Omental fat pad (tissue), 4 donors: ENCODE measurements around the gene GNA15. TPM values are rescaled to one million over a fixed set of nuclear protein-coding genes. Genes with fewer than 3 reads are reported as not detected.

Experiments
- ATAC-seq: fragments of 150-250 bp; one replicate; pipeline ENCODE4 v1.9.1; 2016; ENCODE audit warnings: mild to moderate bottlenecking, moderate library complexity; ENCODE audit not compliant: low FRiP score
- DNase-seq: peaks from one replicate; pipeline ENCODE4 v3.0.0-alpha.2; 2019; ENCODE audit warnings: low spot score
- CTCF ChIP-seq, 3 donors: fragments of 450-650 bp; IDR thresholded peaks; one replicate each; pipeline ENCODE4 v1.5.1; 2016 to 2017; ENCODE audit warnings: antibody characterized with exemption in 3 of 3, mild to moderate bottlenecking in 3 of 3, moderate library complexity in 2 of 3
- total RNA-seq, 4 donors: library from RNA; depleted of rRNA; stranded (reverse); fragments of >200 nt; gene quantifications; one replicate each; pipeline ENCODE4 v1.1.0, GENCODE V29; 2016

GNA15 gene
- total RNA-seq, 4 donors from 2014 or later, result 10.2 to 33.7 (median 10.8) TPM

GRCh38 chr19:3122512-3122870, 13.3 kb upstream of the GNA15 start:
- no peak for ATAC-seq
- no peak for DNase-seq
- TF ChIP-seq CTCF (IDR thresholded peaks at IDR 0.05), result no peak

GRCh38 chr19:3123088-3123721, 12.6 kb upstream of the GNA15 start:
- no peak for DNase-seq
- no peak for TF ChIP-seq CTCF (IDR thresholded peaks at IDR 0.05)
- ATAC-seq, result no peak

- no peak for DNase-seq
- no peak for ATAC-seq
- no peak for TF ChIP-seq CTCF (IDR thresholded peaks at IDR 0.05)
Measured at GRCh38 chr19:3123956-3124355, 11.9 kb upstream of the GNA15 start.

GRCh38 chr19:3124630-3125029, 11.2 kb upstream of the GNA15 start:
- no peak for DNase-seq
- no peak for TF ChIP-seq CTCF (IDR thresholded peaks at IDR 0.05)
- no peak for ATAC-seq

- peak; percentile 58 for DNase-seq
- peak; percentile 42 for ATAC-seq
- TF ChIP-seq CTCF (IDR thresholded peaks at IDR 0.05), result no peak
Measured at GRCh38 chr19:3125900-3126524, 9.8 kb upstream of the GNA15 start.

GRCh38 chr19:3129112-3129511, 6.7 kb upstream of the GNA15 start:
- ATAC-seq, result no peak
- DNase-seq, result no peak
- TF ChIP-seq CTCF (IDR thresholded peaks at IDR 0.05), result no peak

- ATAC-seq (no peak), DNase-seq (no peak)
- TF ChIP-seq CTCF (IDR thresholded peaks at IDR 0.05), result no peak
Measured at GRCh38 chr19:3131168-3131567, 4.7 kb upstream of the GNA15 start.
